Measurements from ENCODE around the gene TRPV4. TPM values are rescaled to one million over a fixed set of nuclear protein-coding genes. Genes with fewer than 3 reads are reported as not detected.

The TRPV4 gene
- total RNA-seq, 2 donors from 2014 or later, result 2.0 to 5.7 TPM

DNA sequence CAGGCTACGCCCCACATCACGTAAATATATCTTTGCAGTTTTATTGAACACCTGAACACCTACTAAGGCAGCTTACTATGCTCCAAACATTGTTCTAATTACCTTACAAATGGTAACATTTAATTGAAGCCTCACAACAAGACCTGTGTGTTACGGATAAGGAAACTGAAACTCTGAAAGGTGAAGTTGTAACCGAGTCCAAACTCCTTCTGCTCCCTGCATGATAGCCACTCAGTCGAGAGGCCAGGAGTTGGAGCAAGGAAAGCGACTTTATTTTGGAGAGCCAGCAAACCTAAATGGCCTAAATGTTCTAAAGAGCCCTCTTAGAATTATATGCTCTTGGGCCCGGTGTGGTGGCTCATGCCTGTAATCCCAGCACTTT, 12.6 kb upstream of the TRPV4 start:
- no peaks in the 10 kb centered on the region for H3K36me3 ChIP-seq
- TF ChIP-seq, protein P1, sequence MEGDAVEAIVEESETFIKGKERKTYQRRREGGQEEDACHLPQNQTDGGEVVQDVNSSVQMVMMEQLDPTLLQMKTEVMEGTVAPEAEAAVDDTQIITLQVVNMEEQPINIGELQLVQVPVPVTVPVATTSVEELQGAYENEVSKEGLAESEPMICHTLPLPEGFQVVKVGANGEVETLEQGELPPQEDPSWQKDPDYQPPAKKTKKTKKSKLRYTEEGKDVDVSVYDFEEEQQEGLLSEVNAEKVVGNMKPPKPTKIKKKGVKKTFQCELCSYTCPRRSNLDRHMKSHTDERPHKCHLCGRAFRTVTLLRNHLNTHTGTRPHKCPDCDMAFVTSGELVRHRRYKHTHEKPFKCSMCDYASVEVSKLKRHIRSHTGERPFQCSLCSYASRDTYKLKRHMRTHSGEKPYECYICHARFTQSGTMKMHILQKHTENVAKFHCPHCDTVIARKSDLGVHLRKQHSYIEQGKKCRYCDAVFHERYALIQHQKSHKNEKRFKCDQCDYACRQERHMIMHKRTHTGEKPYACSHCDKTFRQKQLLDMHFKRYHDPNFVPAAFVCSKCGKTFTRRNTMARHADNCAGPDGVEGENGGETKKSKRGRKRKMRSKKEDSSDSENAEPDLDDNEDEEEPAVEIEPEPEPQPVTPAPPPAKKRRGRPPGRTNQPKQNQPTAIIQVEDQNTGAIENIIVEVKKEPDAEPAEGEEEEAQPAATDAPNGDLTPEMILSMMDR (IDR thresholded peaks at IDR 0.05), result no peak
- DNase-seq (ENCODE audit: low spot score) (no peak), ATAC-seq (ENCODE audit: insufficient number of reproducible peaks, low FRiP score, low read depth) (no peak)
- H3K9me3 ChIP-seq, result no peaks in the 10 kb centered on the region
- H3K27me3 ChIP-seq (replicated peaks; ENCODE audit: insufficient read depth), result no peaks in the 10 kb centered on the region
- peaks cover 3 to 10% of the 10 kb centered on the region in 2 donors for H3K4me1 ChIP-seq (ENCODE audit: control insufficient read depth in 1 of 2, low read depth in 2 of 2)
- H3K27ac ChIP-seq, result no peak overlapping the region
- H3K4me3 ChIP-seq, result peak overlapping the region; percentile 57

DNA sequence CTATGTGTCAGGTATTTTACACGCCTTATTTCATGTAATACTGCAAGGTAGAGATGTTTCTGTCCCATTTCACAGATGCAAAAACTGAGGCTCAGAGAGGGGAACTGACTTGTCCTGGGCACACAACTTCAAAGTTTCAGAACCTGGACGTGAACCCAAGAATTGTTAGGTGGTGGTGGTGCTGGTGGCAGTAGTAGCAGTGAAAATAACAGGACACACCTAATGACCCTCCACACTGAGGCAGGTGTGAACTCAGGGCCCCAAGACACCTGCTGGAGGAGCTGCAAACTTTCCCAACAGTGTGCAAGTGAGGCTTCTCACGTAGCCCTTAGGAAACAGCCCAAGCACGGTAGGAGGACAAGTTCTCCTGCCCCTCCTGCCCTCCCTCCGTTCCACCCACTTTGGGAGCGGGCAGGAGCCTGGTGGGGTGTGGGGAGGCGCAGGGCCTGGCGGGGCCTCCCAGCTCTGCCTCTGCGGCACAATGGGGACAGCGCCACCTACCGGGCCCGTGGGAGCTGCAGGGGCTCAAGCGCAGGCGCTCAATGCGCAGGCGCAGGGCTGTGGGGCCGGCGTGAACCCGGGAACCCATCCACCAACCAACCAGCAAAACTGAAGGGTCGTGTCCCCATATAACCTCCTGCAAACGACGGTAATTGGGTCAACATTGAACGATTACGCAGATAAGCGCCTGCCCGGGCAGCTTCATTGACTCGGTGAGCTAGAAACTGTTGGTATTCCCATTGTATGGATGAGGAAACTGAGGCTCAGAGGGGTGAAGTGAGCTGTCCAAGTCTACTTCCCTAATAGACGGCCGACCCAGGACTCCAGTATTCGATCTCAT, 12.0 kb upstream of the TRPV4 start:
- ATAC-seq (ENCODE audit: insufficient number of reproducible peaks, low FRiP score, low read depth) (peak; percentile 51), DNase-seq (ENCODE audit: low spot score) (peak; percentile 46)
- H3K9me3 ChIP-seq, result no peaks in the 10 kb centered on the region
- peak overlapping the region; percentile 57 for H3K4me3 ChIP-seq
- no peaks in the 10 kb centered on the region for H3K27me3 ChIP-seq (replicated peaks; ENCODE audit: insufficient read depth)
- TF ChIP-seq, protein P1 (IDR thresholded peaks at IDR 0.05), result peak; percentile 97
- peaks cover 3 to 10% of the 10 kb centered on the region in 2 donors for H3K4me1 ChIP-seq (ENCODE audit: control insufficient read depth in 1 of 2, low read depth in 2 of 2)
- no peaks in the 10 kb centered on the region for H3K36me3 ChIP-seq
- no peak overlapping the region for H3K27ac ChIP-seq

DNA sequence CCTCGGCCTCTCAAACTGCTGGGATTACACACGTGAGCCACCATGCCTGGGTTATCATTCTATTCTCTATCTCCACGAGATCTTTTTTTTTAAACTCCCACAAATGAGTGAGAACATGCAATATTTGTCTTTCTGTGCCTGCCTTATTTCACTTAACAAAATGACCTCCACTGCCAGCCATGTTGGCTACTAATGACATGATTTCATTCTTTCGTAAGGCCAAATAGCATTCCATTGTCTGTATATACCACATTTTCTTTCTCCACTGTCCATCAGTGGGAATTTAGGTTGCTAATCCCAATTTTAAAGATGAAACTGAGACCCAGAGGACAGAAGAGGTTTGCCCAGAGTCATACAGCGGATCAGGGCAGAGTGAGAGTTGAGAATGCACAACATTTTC, 10.9 kb upstream of the TRPV4 start:
- TF ChIP-seq, protein P1 (IDR thresholded peaks at IDR 0.05), result no peak
- H3K4me3 ChIP-seq, result no peak overlapping the region
- H3K27me3 ChIP-seq (replicated peaks; ENCODE audit: insufficient read depth), result no peaks in the 10 kb centered on the region
- no peaks in the 10 kb centered on the region for H3K9me3 ChIP-seq
- ATAC-seq (ENCODE audit: insufficient number of reproducible peaks, low FRiP score, low read depth), result no peak
- peaks cover 3 to 10% of the 10 kb centered on the region in 2 donors for H3K4me1 ChIP-seq (ENCODE audit: control insufficient read depth in 1 of 2, low read depth in 2 of 2)
- no peak for DNase-seq (ENCODE audit: low spot score)
- H3K27ac ChIP-seq, result no peak overlapping the region
- no peaks in the 10 kb centered on the region for H3K36me3 ChIP-seq

DNA sequence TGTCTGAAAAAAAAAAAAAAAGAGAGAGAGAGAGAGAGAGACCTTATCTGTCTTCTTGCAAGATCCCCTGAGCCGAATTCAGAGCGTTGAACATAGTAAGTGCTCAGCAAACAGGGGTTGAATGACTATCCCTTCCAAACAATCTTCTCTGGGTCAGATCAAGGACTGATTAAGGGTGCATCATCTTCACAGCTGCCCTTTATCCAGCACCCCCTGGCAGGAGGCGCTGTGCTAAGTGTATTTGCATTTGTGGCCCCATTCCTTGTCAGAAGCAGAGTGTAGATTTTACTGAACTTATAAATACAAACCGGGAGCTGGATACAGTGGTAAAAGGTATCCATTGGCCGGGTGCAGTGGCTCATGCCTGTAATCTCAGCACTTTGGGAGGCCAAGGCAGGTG, 8.8 kb upstream of the TRPV4 start:
- ATAC-seq (ENCODE audit: insufficient number of reproducible peaks, low FRiP score, low read depth) (no peak), DNase-seq (ENCODE audit: low spot score) (no peak)
- no peak overlapping the region for H3K4me3 ChIP-seq
- H3K27me3 ChIP-seq (replicated peaks; ENCODE audit: insufficient read depth), result no peaks in the 10 kb centered on the region
- no peak overlapping the region for H3K27ac ChIP-seq
- H3K36me3 ChIP-seq, result no peaks in the 10 kb centered on the region
- peaks cover 3 to 10% of the 10 kb centered on the region in 2 donors for H3K4me1 ChIP-seq (ENCODE audit: control insufficient read depth in 1 of 2, low read depth in 2 of 2)
- H3K9me3 ChIP-seq, result no peaks in the 10 kb centered on the region
- TF ChIP-seq, protein P1 (IDR thresholded peaks at IDR 0.05), result no peak

DNA sequence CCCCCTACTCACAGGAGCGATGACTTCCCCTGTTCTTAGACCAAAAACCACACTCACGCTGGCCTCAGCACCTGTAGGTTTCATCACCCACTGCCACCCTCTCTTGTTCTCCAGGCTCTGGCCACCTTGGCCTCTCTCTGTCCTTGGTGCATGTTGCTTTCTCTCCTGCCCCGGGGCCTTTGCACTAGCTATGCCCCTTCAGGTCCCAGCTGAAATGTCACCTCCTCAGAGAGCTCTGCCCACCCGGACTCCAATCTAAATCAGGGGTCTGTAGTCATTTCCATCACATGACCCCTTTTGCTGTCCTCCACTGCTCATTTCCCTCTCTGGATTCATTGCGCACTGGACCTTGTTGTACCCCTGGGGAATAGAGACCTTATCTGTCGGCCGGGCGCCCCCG, 8.2 kb upstream of the TRPV4 start:
- Histone ChIP-seq H3K27me3 (replicated peaks; ENCODE audit: insufficient read depth) (no peaks in the 10 kb centered on the region), H3K4me3 (no peak overlapping the region), H3K27ac (no peak overlapping the region), H3K9me3 (no peaks in the 10 kb centered on the region), H3K36me3 (no peaks in the 10 kb centered on the region), H3K4me1 (ENCODE audit: control insufficient read depth in 1 of 2, low read depth in 2 of 2) (peaks cover 3 to 10% of the 10 kb centered on the region in 2 donors)
- TF ChIP-seq, protein P1 (IDR thresholded peaks at IDR 0.05), result no peak
- ATAC-seq (ENCODE audit: insufficient number of reproducible peaks, low FRiP score, low read depth) (no peak), DNase-seq (ENCODE audit: low spot score) (no peak)
